ENCODE measurements around the gene SORCS2.

GRCh38 chr4:7516773-7517144 is 324.4 kb downstream of the SORCS2 start:
- no peak for TF ChIP-seq POLR2A (IDR thresholded peaks at IDR 0.05; ENCODE audit: low read length)
- TF ChIP-seq GATA1 (IDR thresholded peaks at IDR 0.05; ENCODE audit: low read depth, low read length) = no peak
